Right renal pelvis (tissue), 4 donors: Measurements from ENCODE around the gene TOGARAM1. TPM values are rescaled to one million over a fixed set of nuclear protein-coding genes. Genes with fewer than 3 reads are reported as not detected.
A peak's percentile ranks its signal among the peaks of the same experiment; 100 is the strongest.
"Not testable (repeated sequence)": the region's sequence is repeated elsewhere in the genome, so short reads cannot be mapped to it uniquely, and the experiment has no call there.

Source experiments
- DNase-seq, 4 donors: peaks; one replicate each; pipeline ENCODE4 v3.0.0-alpha.2; 2013; ENCODE audit warnings: low read depth in 4 of 4, low spot score in 3 of 4, missing footprints in 1 of 4
- polyA plus RNA-seq, 4 donors: library from polyadenylated mRNA; unstranded; fragments of 120-200 nt; gene quantifications; one replicate each; pipeline ENCODE4 v1.2.1, GENCODE V29; 2013; ENCODE audit not compliant: insufficient read length in 4 of 4

TOGARAM1 gene
- polyA plus RNA-seq, 4 donors, result 28.2 to 41.3 (median 36.6) TPM

GRCh38 chr14:45038865-45039264 is 76.9 kb downstream of the TOGARAM1 start:
- no peak for DNase-seq

- no peak for DNase-seq
Observed at GRCh38 chr14:45039390-45039789, 77.4 kb downstream of the TOGARAM1 start.

DNA sequence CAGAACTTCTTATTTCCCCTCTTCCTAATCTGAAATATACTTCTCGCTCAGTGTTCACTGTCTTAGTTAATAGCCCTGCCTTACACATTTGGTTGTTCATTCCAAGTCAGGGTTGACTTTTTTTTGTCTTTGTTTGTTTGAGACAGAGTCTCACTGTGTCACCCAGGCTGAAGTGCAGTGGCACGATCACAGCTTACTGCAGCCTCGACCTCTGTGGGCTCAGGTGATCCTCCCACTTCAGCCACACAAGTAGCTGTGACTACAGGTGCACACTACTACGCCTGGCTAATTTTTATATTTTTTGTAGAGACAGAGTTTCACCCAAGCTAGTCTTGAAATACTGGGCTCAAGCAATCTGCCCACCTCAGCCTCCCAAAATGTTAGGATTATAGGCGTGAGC is 79.7 kb downstream of the TOGARAM1 start:
- no peak for DNase-seq

DNA sequence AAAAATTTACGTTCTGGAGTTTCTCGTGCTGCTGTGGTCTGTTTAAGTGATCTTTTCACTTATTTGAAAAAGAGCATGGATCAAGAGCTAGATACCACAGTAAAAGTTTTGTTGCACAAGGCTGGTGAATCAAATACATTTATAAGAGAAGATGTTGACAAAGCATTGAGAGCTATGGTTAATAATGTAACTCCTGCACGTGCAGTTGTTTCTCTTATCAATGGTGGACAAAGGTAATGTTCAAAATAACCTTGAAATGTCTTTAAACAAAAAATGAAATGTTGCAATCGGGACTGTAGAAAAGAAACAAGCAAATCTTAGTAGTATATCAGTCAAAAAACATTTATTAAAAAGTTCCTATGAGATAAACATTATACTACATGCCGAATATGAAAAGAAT is 82.6 kb downstream of the TOGARAM1 start:
- DNase-seq, result no peak

DNA sequence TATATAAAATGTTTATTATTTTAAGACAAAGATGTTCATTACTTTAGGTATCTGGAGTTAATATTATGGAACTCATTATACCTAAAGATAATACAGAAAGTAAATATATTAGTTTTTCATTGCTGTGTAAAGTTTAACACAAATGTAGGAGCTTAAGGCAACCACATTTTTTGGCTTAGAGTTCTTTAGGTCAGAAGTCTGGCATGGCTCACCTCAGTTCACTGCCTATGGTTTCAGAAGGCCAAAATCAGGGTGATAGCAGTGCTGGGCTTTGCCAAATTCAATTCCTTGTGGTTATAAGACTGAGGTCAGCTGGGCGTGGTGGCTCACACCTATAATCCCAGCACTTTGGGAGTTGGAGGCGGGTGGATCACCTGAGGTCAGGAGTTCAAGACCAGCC is 86.4 kb downstream of the TOGARAM1 start:
- DNase-seq, result no peak

- no peak for DNase-seq
Observed at GRCh38 chr14:45051180-45051579, 89.2 kb downstream of the TOGARAM1 start.

DNA sequence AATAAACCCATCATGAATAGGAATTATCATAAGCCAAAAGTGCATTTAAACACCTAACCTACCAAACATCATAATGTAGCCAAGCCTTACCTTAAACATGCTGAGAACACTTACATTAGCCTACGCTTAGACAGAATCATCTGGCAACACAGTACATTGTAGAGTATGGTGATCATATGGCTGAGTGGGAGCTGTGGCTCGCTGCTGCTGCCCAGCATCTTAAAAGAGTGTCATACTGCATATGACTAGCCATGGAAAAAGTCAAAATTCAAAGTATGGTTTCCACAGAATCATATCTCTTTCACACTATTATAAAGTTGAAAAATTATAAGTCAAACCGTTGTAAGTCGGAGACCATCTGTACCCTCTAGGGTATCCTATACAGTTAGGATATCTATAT is 89.9 kb downstream of the TOGARAM1 start:
- no peak for DNase-seq

DNA sequence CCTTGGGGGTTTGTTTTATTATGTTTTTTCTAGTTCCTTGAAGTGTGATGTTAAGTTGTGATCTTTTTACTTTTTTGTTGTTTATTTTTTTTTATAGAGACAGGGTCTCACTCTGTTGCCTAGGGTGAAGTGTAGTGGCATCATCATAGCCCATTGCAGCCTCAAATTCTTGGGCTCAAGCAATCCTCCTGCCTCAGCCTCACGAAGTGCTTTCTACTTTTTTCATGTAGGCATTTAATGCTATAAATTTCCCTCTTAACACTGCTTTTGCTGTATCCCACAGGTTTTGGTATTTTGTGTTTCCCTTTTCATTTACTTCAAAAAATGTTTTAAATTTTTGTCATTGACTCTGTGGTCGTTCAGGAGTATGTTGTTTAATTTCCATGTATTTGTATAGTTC is 95.4 kb downstream of the TOGARAM1 start:
- DNase-seq, result no peak

DNA sequence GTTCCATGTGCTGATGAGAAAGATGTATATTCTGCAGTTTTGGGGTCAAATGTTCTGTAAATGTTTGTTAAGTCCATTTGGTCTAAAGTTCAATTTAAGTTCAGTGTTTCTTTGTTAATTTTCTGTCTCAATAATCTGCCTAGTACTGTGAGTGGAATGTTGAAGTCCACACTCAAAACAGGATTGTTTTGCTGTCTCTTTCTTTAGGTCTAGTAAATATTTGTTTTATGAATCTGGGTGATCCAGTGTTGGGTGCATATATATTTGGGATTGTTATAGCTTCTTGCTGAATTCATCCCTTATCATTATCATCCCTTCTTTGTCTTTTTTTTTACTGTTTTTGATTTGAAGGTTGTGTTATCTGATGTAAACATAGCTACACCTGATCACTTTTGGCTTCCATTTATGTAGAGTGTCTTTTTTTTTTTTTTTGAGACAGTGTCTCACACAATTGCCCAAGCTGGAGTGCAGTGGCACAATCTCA is 95.9 kb downstream of the TOGARAM1 start:
- no peak for DNase-seq

GRCh38 chr14:45060551-45060950 is 98.6 kb downstream of the TOGARAM1 start:
- no peak for DNase-seq

DNA sequence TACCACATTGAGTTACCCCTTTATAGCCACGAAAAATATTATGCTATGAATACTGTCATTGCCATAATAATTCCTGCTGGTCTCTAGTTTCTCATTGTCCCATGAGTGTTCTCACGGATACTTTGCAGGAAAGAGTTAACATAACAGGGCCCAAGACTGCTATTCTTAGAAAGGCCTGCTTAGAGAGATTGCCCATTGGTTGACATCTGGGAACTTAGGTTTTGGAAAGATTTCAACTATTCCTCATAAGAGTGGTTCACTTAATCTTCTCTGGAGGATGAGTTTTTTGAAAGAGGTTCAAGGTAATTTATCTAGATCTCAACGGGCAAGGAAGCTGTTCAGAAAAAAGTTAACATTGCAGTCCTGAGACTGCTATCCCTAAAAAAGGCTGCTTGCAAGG is 103.5 kb downstream of the TOGARAM1 start:
- DNase-seq, result no peak

- no peak for DNase-seq
Observed at GRCh38 chr14:45065956-45066355, 104.0 kb downstream of the TOGARAM1 start.

DNA sequence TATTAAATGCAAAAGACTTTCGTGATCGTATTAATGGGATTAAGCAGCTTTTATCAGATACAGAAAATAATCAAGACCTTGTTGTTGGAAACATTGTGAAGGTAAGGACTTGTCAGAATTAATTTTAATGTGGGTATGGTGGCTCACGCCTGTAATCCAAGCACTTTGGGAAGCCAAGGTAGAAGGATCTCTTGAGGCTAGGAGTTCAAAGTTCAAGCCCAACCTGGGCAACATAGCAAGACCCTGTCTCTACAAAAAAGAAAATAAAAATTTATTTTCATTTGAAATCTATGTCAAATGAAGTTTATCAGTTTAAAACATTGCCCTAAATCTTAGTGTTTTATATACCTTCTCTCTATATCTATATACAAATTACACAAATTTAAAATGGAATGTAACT is 104.7 kb downstream of the TOGARAM1 start:
- no peak for DNase-seq

DNA sequence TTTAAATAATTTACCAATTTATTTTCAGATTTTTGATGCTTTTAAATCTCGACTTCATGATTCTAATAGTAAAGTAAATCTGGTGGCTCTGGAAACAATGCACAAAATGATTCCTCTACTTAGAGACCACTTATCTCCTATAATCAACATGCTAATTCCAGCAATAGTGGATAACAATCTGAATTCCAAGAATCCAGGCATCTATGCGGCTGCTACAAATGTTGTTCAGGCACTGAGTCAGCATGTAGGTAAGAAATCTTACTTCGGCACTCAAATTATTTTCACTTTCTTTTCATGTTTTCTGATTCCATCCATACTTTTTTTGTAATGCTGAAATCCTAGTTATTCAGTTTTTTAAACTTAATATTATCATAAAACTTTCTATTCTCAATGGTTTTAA is 106.4 kb downstream of the TOGARAM1 start:
- DNase-seq, result no peak

GRCh38 chr14:45070215-45070614 is 108.2 kb downstream of the TOGARAM1 start:
- DNase-seq, result no peak

- DNase-seq, result no peak
Observed at GRCh38 chr14:45072126-45072525, 110.1 kb downstream of the TOGARAM1 start.

- no peak for DNase-seq
Observed at GRCh38 chr14:45073231-45073879, 111.4 kb downstream of the TOGARAM1 start.

DNA sequence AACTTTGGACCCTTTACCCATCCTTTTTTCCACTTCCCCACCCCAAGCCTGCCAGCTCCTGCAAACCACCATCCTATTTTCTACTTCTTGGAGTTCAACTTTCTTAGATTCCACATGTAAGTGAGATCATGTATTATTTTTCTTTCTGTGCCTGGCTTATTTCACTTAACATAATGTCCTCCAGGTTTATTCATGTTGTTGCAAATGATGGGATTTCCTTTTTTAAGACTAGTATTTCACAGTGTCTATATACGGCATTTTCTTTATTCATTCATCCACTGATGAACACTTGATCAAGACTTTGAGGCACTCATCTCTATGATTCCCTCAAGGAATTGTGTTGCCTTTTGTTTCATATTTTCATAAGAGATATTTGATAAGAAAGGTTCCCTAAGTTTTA is 116.3 kb downstream of the TOGARAM1 start:
- no peak for DNase-seq

DNA sequence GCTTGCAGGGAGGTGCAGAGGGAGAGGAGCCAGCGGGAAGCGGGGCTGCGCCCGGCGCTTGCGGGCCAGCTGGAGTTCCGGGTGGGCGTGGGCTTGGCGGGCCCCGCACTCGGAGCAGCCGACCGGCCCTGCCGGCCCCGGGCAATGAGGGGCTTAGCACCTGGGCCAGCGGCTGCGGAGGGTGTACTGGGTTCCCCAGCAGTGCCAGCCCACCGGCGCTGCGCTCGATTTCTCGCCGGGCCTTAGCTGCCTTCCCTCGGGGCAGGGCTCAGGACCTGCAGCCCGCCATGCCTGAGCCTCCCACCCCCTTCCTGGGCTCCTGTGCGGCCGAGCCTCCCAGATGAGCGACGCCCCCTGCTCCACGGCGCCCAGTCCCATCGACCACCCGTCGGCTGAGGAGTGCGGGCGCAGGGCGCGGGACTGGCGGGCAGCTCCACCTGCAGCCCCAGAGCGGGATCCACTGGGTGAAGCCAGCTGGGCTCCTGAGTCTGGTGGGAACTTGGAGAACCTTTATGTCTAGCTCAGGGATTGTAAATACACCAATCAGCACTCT is 118.5 kb downstream of the TOGARAM1 start:
- DNase-seq, result not testable (repeated sequence)

DNA sequence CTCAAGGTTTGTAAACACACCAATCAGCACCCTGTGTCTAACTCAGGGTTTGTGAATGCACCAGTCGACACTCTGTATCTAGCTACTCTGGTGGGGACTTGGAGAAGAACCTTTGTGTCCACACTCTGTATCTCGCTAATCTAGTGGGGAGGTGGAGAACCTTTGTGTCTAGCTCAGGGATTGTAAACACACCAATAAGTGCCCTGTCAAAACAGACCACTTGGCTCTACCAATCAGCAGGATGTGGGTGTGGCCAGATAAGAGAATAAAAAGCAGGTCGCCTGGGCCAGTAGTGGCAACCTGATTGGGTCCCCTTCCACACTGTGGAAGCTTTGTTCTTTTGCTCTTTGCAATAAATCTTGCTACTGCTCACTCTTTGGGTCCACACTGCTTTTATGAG is 119.1 kb downstream of the TOGARAM1 start:
- not testable (repeated sequence) for DNase-seq

DNA sequence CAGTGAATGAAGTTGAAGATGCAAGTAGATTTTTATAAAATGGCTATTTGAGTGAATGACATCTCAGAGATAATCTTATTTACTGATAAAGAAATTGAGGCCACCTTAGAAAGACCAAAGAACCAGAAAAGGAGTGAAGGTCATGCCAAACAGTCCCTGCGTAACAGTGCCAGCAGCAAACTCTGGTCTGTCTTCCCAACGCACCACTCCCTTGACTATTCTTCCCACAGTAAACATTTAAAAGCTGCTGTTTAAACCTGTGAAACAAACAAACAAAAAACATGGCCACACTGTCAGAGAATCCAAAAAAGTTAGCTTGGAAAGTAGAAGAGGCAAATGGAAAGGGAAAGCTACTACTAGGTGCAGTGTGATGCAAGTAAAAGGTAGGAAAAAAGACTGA is 120.4 kb downstream of the TOGARAM1 start:
- DNase-seq, result no peak

DNA sequence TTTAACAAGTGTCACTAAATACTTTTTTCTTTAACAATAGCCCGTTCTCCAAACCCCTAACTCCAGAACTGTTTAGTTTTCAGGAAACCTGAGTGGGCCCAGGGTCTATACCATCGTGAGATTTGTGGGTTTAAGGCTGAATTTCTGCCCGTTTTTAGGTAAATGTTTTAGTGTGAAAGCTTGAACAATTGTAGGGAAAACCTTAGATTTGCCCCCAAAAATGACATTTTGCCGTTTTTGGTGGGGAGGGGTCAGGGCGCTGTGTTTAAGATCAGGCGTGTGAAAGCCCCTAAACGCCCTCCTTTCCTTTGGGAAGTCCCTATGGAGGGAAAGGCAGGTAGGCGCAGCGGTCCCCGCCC is 121.6 kb downstream of the TOGARAM1 start:
- DNase-seq, result peak in 1 of 4 donors; percentile 1
